Mucosa of descending colon (tissue), 3 donors: ENCODE results near the gene AK5. TPM values are rescaled to one million over a fixed set of nuclear protein-coding genes. Genes with fewer than 3 reads are reported as not detected.

Source experiments
- ATAC-seq: fragments of 200-7000 bp; cut with Tn5 transposase; one replicate; pipeline ENCODE4 v1.9.1; 2020; ENCODE audit warnings: mild to moderate bottlenecking, moderate library complexity
- DNase-seq, 3 donors: peaks; one replicate each; pipeline ENCODE4 v3.0.0-alpha.2; 2020
- H3K36me3 ChIP-seq: fragments of 200-600 bp; one replicate; pipeline ENCODE4 v1.8.0; 2021; ENCODE audit warnings: low read depth, mild to moderate bottlenecking
- H3K4me1 ChIP-seq: fragments of 200-600 bp; one replicate; pipeline ENCODE4 v1.8.0; 2021; ENCODE audit warnings: low read depth, mild to moderate bottlenecking
- H3K4me3 ChIP-seq: fragments of 200-600 bp; one replicate; pipeline ENCODE4 v1.8.0; 2021; ENCODE audit warnings: mild to moderate bottlenecking
- H3K9me3 ChIP-seq: fragments of 200-600 bp; one replicate; pipeline ENCODE4 v1.8.0; 2021; ENCODE audit warnings: mild to moderate bottlenecking
- CTCF ChIP-seq: fragments of 200-600 bp; IDR thresholded peaks from one replicate; pipeline ENCODE4 v1.8.0; 2022; ENCODE audit warnings: antibody characterized with exemption, mild to moderate bottlenecking
- intact Hi-C, 2 donors: fragments of 100-400 bp; cut with DNase I in 1 of 2; cut with micrococcal nuclease in 1 of 2; formaldehyde crosslinking; loops; one replicate each; pipeline versions ENCODE4 v1.11.0 to v1.11.1; 2022; cut with DNase I, micrococcal nuclease
- total RNA-seq, 3 donors: library from RNA; stranded (reverse); fragmentation: NEBNext Ultra II Directional in 2 of 3; extraction: Animal tissue kit (Norgen Biotek cat#: 25700) in 2 of 3; gene quantifications; one replicate each; pipeline versions ENCODE4 v1.2.1 to v1.2.4, GENCODE V29; 2021 to 2023
- donor health status: DM: no; HTN: no; CAD: no; lungs with moderate emphysema.
- donor health status: DM: no; HTN: no; CAD: no.
- donor health status: DM: no; HTN: yes; CAD: no.

Gene AK5
- total RNA-seq, 3 donors from 2014 or later = 0.51 to 3.0 (median 0.84) TPM

- intact Hi-C loops = no loop called here
- H3K4me3 ChIP-seq = no peak overlapping the region
These were observed 68.4 kb downstream of the AK5 start for GRCh38 chr1:77350012-77350770.

GRCh38 chr1:77354536-77354935 is 72.7 kb downstream of the AK5 start:
- H3K4me1 ChIP-seq = no peaks in the 10 kb centered on the region
- TF ChIP-seq CTCF = no peak
- DNase-seq (no peak), ATAC-seq (no peak)
- intact Hi-C loops = no loop called here
- H3K9me3 ChIP-seq = no peaks in the 10 kb centered on the region
- no peak overlapping the region for H3K4me3 ChIP-seq
- H3K36me3 ChIP-seq = no peaks in the 10 kb centered on the region

More at GRCh38 chr1:77350012-77350770, 68.4 kb downstream of the AK5 start:
- DNase-seq = no peak
- no peaks in the 10 kb centered on the region for H3K9me3 ChIP-seq
- H3K4me1 ChIP-seq = no peaks in the 10 kb centered on the region
- no peak for ATAC-seq
- TF ChIP-seq CTCF = no peak
- H3K36me3 ChIP-seq = no peaks in the 10 kb centered on the region

GRCh38 chr1:77355010-77355409 is 73.2 kb downstream of the AK5 start:
- H3K9me3 ChIP-seq = no peaks in the 10 kb centered on the region
- no peaks in the 10 kb centered on the region for H3K36me3 ChIP-seq
- TF ChIP-seq CTCF = no peak
- no peak overlapping the region for H3K4me3 ChIP-seq
- ATAC-seq (no peak), DNase-seq (no peak)
- intact Hi-C loops = no loop called here
- H3K4me1 ChIP-seq = no peaks in the 10 kb centered on the region

DNA sequence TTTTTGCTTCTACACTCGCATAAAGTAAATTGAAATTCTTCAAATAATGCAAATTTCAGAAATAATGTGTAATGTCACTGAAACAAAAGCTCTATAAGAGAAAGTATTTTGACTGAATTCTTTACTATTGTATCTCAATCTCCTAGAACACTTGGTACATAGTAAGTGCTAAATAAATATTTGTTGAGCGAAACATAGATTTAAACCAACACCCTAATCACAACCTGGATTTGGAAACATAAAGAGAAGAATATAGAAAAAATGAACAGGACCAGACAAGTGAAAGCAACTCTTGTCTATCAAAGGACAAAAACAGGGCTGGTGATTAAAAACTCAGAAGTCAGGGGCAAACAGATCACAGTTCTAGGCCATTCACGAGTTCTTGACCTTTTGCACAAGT is 74.3 kb downstream of the AK5 start:
- ATAC-seq = no peak

GRCh38 chr1:77360256-77360655 is 78.4 kb downstream of the AK5 start:
- H3K4me3 ChIP-seq = no peak overlapping the region
- no peaks in the 10 kb centered on the region for H3K36me3 ChIP-seq
- no peaks in the 10 kb centered on the region for H3K9me3 ChIP-seq
- no peaks in the 10 kb centered on the region for H3K4me1 ChIP-seq
- ATAC-seq (no peak), DNase-seq (no peak)
- intact Hi-C loops = no loop called here
- no peak for TF ChIP-seq CTCF

More for the DNA sequence above, 74.3 kb downstream of the AK5 start:
- Histone ChIP-seq H3K4me3 (no peak overlapping the region), H3K36me3 (no peaks in the 10 kb centered on the region), H3K4me1 (no peaks in the 10 kb centered on the region), H3K9me3 (no peaks in the 10 kb centered on the region)
- no peak for DNase-seq
- TF ChIP-seq CTCF = no peak
- intact Hi-C loops = no loop called here

GRCh38 chr1:77361621-77362020 is 79.8 kb downstream of the AK5 start:
- intact Hi-C loops = no loop called here
- DNase-seq = no peak
- no peak overlapping the region for H3K4me3 ChIP-seq
- no peaks in the 10 kb centered on the region for H3K4me1 ChIP-seq
- no peak for TF ChIP-seq CTCF
- H3K9me3 ChIP-seq = no peaks in the 10 kb centered on the region
- ATAC-seq = no peak
- H3K36me3 ChIP-seq = no peaks in the 10 kb centered on the region
